Smooth muscle cell (in vitro differentiated cells): ENCODE data around the gene PITPNC1. TPM values are rescaled to one million over a fixed set of nuclear protein-coding genes. Genes with fewer than 3 reads are reported as not detected.

Source experiments
- DNase-seq: peaks from one replicate; lab custom pipeline; 2025; ENCODE audit not compliant: unreplicated experiment; lab: John Stamatoyannopoulos, UW
- H2AFZ ChIP-seq: fragments of 200-600 bp; sonication (generic); 2 replicates; pipeline ENCODE4 v1.6.0; 2016; ENCODE audit warnings: antibody characterized with exemption, low read depth, mild to moderate bottlenecking
- H3F3A ChIP-seq: fragments of 200-600 bp; sonication (generic); 2 replicates; pipeline ENCODE4 v1.6.0; 2017; ENCODE audit warnings: antibody characterized with exemption, low read depth
- H3K27ac ChIP-seq: fragments of 200-600 bp; sonication (generic); 2 replicates; pipeline ENCODE4 v1.5.1; 2016; ENCODE audit warnings: low read depth, mild to moderate bottlenecking
- H3K27me3 ChIP-seq: fragments of 200-600 bp; sonication (generic); 2 replicates; pipeline ENCODE4 v1.6.1; 2016; ENCODE audit warnings: low read depth, mild to moderate bottlenecking
- H3K36me3 ChIP-seq: fragments of 200-600 bp; sonication (generic); 2 replicates; pipeline ENCODE4 v1.5.1; 2016; ENCODE audit warnings: low read depth
- H3K4me1 ChIP-seq: fragments of 200-600 bp; sonication (generic); 2 replicates; pipeline ENCODE4 v1.5.1; 2016; ENCODE audit warnings: low read depth
- H3K4me2 ChIP-seq: fragments of 200-600 bp; sonication (generic); 2 replicates; pipeline ENCODE4 v1.6.0; 2016; ENCODE audit warnings: mild to moderate bottlenecking
- H3K4me3 ChIP-seq: fragments of 200-600 bp; sonication (generic); 2 replicates; pipeline ENCODE4 v1.5.1; 2016; ENCODE audit warnings: mild to moderate bottlenecking
- H3K79me2 ChIP-seq: fragments of 200-600 bp; sonication (generic); 2 replicates; pipeline ENCODE4 v1.6.0; 2016; ENCODE audit warnings: low read depth, mild to moderate bottlenecking
- H3K9ac ChIP-seq: fragments of 200-600 bp; sonication (generic); 2 replicates; pipeline ENCODE4 v1.6.0; 2016; ENCODE audit warnings: low read depth
- H3K9me3 ChIP-seq: fragments of 200-600 bp; sonication (generic); replicated peaks from 2 replicates; pipeline ENCODE4 v1.5.1; 2016; ENCODE audit warnings: low read depth
- H4K20me1 ChIP-seq: fragments of 200-600 bp; sonication (generic); 2 replicates; pipeline ENCODE4 v1.6.0; 2016; ENCODE audit warnings: low read depth
- CTCF ChIP-seq: fragments of 200-600 bp; sonication (generic); IDR thresholded peaks from 2 replicates; pipeline ENCODE4 v1.5.1; 2017; ENCODE audit warnings: borderline replicate concordance, mild to moderate bottlenecking, antibody characterized with exemption; ENCODE audit not compliant: insufficient read depth, poor library complexity, severe bottlenecking
- WGBS: methylation state at CpG from one replicate; pipeline ENCODE4 v1.1.7; 2016; ENCODE audit warnings: low lambda C conversion rate; 5-methylcytosine and 5-hydroxymethylcytosine counted together
- polyA plus RNA-seq: library from polyadenylated mRNA; unstranded; fragments of >200 nt; fragmentation: Nextera tagmentation; extraction: Ambion mirVana; gene quantifications from 2 replicates; pipeline ENCODE4 v1.2.1, GENCODE V29; 2016
- total RNA-seq: library from RNA; depleted of rRNA; stranded (reverse); fragments of >200 nt; gene quantifications from 2 replicates; pipeline ENCODE4 v1.2.3, GENCODE V29; 2014

PITPNC1 gene
- total and polyA plus RNA-seq, 2 experiments from 2014 or later: 9.6 to 12.5 TPM

DNA sequence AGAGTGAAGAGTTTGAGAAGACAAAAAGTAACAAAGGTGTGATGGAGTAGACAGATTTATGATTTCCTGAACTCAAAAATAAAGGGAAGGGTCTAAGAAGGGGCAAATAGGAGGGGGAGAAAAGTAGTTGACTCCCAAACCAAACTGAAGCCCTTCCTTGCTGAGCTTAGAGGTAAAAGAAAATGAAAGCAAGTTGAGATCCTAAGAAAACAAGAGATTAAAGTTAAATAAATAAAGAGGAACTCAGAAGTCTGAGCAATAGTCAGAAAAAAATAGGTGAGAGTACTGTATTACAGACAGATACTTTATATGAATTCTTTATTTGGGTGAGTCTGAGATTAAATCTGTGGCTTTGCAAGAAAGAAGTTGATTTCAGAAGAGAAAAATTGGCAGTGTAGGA, 7.4 kb upstream of the PITPNC1 start:
- no peak overlapping the region for H3K27ac ChIP-seq
- no peak overlapping the region for H2AFZ ChIP-seq
- H3K4me1 ChIP-seq: peaks cover 8% of the 10 kb centered on the region
- no peak overlapping the region for H3K9ac ChIP-seq
- no peaks in the 10 kb centered on the region for H3K36me3 ChIP-seq
- DNase-seq: no peak
- no peak overlapping the region for H3K4me2 ChIP-seq
- H3K4me3 ChIP-seq: no peak overlapping the region
- peaks cover 12% of the 10 kb centered on the region for H4K20me1 ChIP-seq
- no peaks in the 10 kb centered on the region for H3K9me3 ChIP-seq
- no peaks in the 10 kb centered on the region for H3F3A ChIP-seq
- peaks cover 17% of the 10 kb centered on the region for H3K79me2 ChIP-seq
- no peaks in the 10 kb centered on the region for H3K27me3 ChIP-seq
- TF ChIP-seq CTCF: no peak

DNA sequence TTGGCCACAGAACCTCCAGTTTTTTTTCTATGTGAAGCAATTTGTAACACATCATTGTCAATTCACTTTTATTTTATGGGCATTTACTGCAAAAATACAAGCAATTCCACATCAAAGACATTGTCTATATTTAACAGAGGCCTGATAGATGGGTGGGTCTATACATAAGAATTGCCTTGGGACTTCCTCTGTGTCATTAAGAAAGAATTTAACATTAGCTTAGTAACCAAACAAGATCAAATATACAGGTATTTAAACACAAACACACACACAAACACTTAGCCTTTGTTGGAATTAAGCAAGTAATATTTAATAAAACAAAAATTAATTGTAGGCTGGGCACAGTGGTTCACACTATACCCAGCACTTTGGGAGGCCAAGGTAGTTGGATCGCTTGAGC, 4.3 kb upstream of the PITPNC1 start:
- H3F3A ChIP-seq: peaks cover 7% of the 10 kb centered on the region
- H3K9me3 ChIP-seq: no peaks in the 10 kb centered on the region
- no peaks in the 10 kb centered on the region for H3K27me3 ChIP-seq
- no peaks in the 10 kb centered on the region for H4K20me1 ChIP-seq
- H2AFZ ChIP-seq: no peak overlapping the region
- H3K4me1 ChIP-seq: peaks cover 7% of the 10 kb centered on the region
- H3K4me2 ChIP-seq: no peak overlapping the region
- 100% methylated on average over 1 of the region's 1 CpG for WGBS
- no peaks in the 10 kb centered on the region for H3K79me2 ChIP-seq
- no peak overlapping the region for H3K4me3 ChIP-seq
- H3K9ac ChIP-seq: no peak overlapping the region
- DNase-seq: no peak
- no peaks in the 10 kb centered on the region for H3K36me3 ChIP-seq
- TF ChIP-seq CTCF: no peak
- H3K27ac ChIP-seq: no peak overlapping the region

- peak overlapping the region; percentile 69 for H3K4me2 ChIP-seq
- no peak overlapping the region for H3K27ac ChIP-seq
- no peak overlapping the region for H3K9ac ChIP-seq
- peak; percentile 72 for TF ChIP-seq CTCF
- no peaks in the 10 kb centered on the region for H3K36me3 ChIP-seq
- H4K20me1 ChIP-seq: no peaks in the 10 kb centered on the region
- H2AFZ ChIP-seq: peak overlapping the region; percentile 73
- no peaks in the 10 kb centered on the region for H3K27me3 ChIP-seq
- H3K4me3 ChIP-seq: no peak overlapping the region
- H3K9me3 ChIP-seq: no peaks in the 10 kb centered on the region
- 25% methylated on average over 12 of the region's 12 CpGs for WGBS
- H3K79me2 ChIP-seq: no peaks in the 10 kb centered on the region
- H3K4me1 ChIP-seq: peaks cover 7% of the 10 kb centered on the region
- peak; percentile 53 for DNase-seq
- peaks cover 7% of the 10 kb centered on the region for H3F3A ChIP-seq
These were observed 2.6 kb upstream of the PITPNC1 start for GRCh38 chr17:67374329-67375053.

- Histone ChIP-seq H3F3A (peaks cover 7% of the 10 kb centered on the region), H3K36me3 (no peaks in the 10 kb centered on the region), H3K4me1 (peaks cover 7% of the 10 kb centered on the region), H3K27me3 (no peaks in the 10 kb centered on the region), H3K79me2 (peaks cover 4% of the 10 kb centered on the region), H3K4me2 (peak overlapping the region; percentile 69), H3K4me3 (no peak overlapping the region), H3K27ac (no peak overlapping the region), H2AFZ (peak overlapping the region; percentile 73), H3K9me3 (no peaks in the 10 kb centered on the region), H3K9ac (no peak overlapping the region), H4K20me1 (no peaks in the 10 kb centered on the region)
- WGBS: 82% methylated on average over 5 of the region's 5 CpGs
- TF ChIP-seq CTCF: no peak
- DNase-seq: no peak
These were observed 2.0 kb upstream of the PITPNC1 start for GRCh38 chr17:67375054-67375427.
